ENCODE results near the gene FAM156B. TPM values are rescaled to one million over a fixed set of nuclear protein-coding genes. Genes with fewer than 3 reads are reported as not detected.
"Not testable (repeated sequence)": the region's sequence is repeated elsewhere in the genome, so short reads cannot be mapped to it uniquely, and the experiment has no call there.

Gene FAM156B
- polyA plus RNA-seq, 1 donor from 2014 or later: 57.9 TPM

DNA sequence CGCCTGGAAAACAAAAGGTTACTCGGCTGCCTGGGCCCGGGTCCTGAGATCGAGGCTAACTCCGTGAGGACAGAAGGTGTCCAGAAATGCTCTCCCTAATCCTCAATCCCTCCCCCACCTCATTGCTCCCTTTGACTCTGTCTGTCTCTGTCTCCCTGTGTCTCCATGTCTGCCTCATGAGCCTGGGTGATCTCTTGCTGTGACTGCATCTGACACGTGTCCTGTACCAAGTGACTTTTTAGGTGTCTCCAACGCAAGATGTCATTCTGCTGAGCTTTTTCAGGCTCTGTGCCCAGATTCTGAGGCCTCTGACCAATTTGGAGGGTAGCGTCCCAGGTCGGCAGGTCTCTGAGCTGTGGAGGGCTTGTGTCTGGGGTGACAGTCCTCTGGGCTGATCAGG lies 9.0 kb upstream of the FAM156B start:
- H3K27me3 ChIP-seq (ENCODE audit: insufficient read depth, low read depth, low read length); H3K9ac ChIP-seq (ENCODE audit: low read length); H3K9me2 ChIP-seq (ENCODE audit: insufficient read depth, low read length); H3K4me2 ChIP-seq (ENCODE audit: low read length); H3K9me3 ChIP-seq (ENCODE audit: low read length); H4K20me1 ChIP-seq (ENCODE audit: insufficient read depth); H3F3A ChIP-seq (ENCODE audit: insufficient read depth, low read length, poor library complexity, severe bottlenecking); H3K4me3 ChIP-seq (ENCODE audit: low read length); H3K79me2 ChIP-seq (replicated peaks; ENCODE audit: insufficient read depth, low read length); H2AFZ ChIP-seq (ENCODE audit: low read depth, low read length); H3K36me3 ChIP-seq (ENCODE audit: insufficient read depth, low read length); H3K27ac ChIP-seq (ENCODE audit: low read length): not testable (repeated sequence)

DNA sequence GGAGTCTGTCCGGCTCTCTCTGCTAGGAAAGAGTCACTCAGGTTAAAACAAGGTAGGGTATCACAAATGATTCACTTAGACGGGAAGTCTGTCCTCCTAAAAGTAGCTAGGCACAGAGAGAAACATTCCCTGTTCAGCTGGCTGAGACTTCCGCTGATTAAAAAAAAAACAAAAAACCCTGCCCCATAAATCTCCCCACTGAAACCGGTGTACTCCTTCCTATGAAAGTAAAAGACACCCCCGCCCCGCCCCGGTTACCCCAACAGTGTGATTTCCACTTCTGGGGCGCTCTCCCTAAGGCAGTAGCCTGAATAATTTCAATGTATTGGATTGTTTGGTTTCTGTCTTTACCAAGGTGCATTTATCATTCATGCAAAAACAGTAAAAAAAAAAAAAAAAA lies 692 bp upstream of the FAM156B start:
- H4K20me1 ChIP-seq (ENCODE audit: insufficient read depth); H3K9me2 ChIP-seq (ENCODE audit: insufficient read depth, low read length); H3K4me2 ChIP-seq (ENCODE audit: low read length): not testable (repeated sequence)

DNA sequence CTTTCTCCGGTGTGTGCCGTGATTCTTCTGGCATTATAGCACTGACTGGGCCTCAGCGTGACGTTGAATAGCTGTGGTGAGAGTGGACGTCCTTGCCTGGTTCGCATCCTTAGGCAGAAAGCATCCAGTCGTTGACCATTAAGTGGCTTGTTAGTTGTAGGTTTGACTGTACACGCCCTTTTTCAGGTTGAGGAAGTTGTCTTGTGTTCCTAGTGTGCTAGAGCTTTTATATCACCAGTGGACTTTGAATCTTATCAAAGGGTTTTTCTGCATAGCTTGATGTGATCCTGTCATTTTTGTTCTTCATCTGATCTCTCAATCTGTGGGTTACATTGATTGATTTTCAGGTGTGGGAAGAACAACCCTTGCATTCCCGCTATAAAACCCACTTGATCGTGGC lies 8.4 kb downstream of the FAM156B start:
- not testable (repeated sequence) for H3F3A ChIP-seq (ENCODE audit: insufficient read depth, low read length, poor library complexity, severe bottlenecking); H4K20me1 ChIP-seq (ENCODE audit: insufficient read depth); H2AFZ ChIP-seq (ENCODE audit: low read depth, low read length); H3K4me3 ChIP-seq (ENCODE audit: low read length); H3K9me3 ChIP-seq (ENCODE audit: low read length); H3K9me2 ChIP-seq (ENCODE audit: insufficient read depth, low read length); H3K27me3 ChIP-seq (ENCODE audit: insufficient read depth, low read depth, low read length); H3K4me2 ChIP-seq (ENCODE audit: low read length); H3K79me2 ChIP-seq (replicated peaks; ENCODE audit: insufficient read depth, low read length); H3K36me3 ChIP-seq (ENCODE audit: insufficient read depth, low read length); H3K27ac ChIP-seq (ENCODE audit: low read length); H3K9ac ChIP-seq (ENCODE audit: low read length)

More for the DNA sequence above, 692 bp upstream of the FAM156B start:
- not testable (repeated sequence) for H3K79me2 ChIP-seq (replicated peaks; ENCODE audit: insufficient read depth, low read length); H3K9ac ChIP-seq (ENCODE audit: low read length); H3K36me3 ChIP-seq (ENCODE audit: insufficient read depth, low read length); H3K27me3 ChIP-seq (ENCODE audit: insufficient read depth, low read depth, low read length); H3F3A ChIP-seq (ENCODE audit: insufficient read depth, low read length, poor library complexity, severe bottlenecking); H2AFZ ChIP-seq (ENCODE audit: low read depth, low read length); H3K9me3 ChIP-seq (ENCODE audit: low read length); H3K4me3 ChIP-seq (ENCODE audit: low read length); H3K27ac ChIP-seq (ENCODE audit: low read length)

DNA sequence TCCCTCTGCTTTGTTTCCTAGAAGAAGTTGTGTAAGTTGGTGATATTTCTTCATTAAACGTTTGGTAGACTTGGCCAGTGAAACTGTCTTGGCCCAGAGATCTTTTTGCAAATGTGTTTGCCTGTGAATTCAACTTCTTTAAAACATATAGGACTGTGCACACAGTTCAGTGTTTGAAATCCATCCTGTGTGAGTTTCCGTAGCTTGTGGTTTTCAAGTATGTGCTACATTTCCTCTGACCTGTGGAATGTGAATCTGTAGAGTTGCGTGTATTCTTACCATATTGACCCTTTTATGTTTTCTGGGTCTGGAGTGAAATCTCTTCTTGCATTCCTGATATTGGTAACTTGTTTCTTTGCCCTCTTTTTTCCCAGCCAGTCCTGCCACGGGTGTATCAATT lies 8.9 kb downstream of the FAM156B start:
- H2AFZ ChIP-seq (ENCODE audit: low read depth, low read length); H3K36me3 ChIP-seq (ENCODE audit: insufficient read depth, low read length); H3K9me3 ChIP-seq (ENCODE audit: low read length); H3K9me2 ChIP-seq (ENCODE audit: insufficient read depth, low read length); H3K4me2 ChIP-seq (ENCODE audit: low read length); H3K27ac ChIP-seq (ENCODE audit: low read length); H3F3A ChIP-seq (ENCODE audit: insufficient read depth, low read length, poor library complexity, severe bottlenecking); H3K9ac ChIP-seq (ENCODE audit: low read length); H4K20me1 ChIP-seq (ENCODE audit: insufficient read depth); H3K4me3 ChIP-seq (ENCODE audit: low read length); H3K27me3 ChIP-seq (ENCODE audit: insufficient read depth, low read depth, low read length); H3K79me2 ChIP-seq (replicated peaks; ENCODE audit: insufficient read depth, low read length): not testable (repeated sequence)

DNA sequence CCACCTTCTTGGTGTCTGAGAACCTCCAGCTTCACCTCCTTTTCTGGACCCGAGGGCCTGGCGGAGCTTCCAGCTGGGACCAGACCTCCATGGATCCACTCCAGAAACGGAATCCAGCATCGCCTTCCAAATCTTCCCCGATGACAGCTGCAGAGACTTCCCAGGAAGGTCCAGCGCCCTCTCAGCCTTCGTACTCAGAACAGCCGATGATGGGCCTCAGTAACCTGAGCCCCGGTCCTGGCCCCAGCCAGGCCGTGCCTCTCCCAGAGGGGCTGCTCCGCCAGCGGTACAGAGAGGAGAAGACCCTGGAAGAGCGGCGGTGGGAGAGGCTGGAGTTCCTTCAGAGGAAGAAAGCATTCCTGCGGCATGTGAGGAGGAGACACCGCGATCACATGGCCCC lies 10.0 kb downstream of the FAM156B start:
- not testable (repeated sequence) for H3K79me2 ChIP-seq (replicated peaks; ENCODE audit: insufficient read depth, low read length); H3K27me3 ChIP-seq (ENCODE audit: insufficient read depth, low read depth, low read length); H3K9ac ChIP-seq (ENCODE audit: low read length); H4K20me1 ChIP-seq (ENCODE audit: insufficient read depth); H3F3A ChIP-seq (ENCODE audit: insufficient read depth, low read length, poor library complexity, severe bottlenecking); H3K9me3 ChIP-seq (ENCODE audit: low read length); H3K4me2 ChIP-seq (ENCODE audit: low read length); H3K4me3 ChIP-seq (ENCODE audit: low read length); H3K9me2 ChIP-seq (ENCODE audit: insufficient read depth, low read length); H3K27ac ChIP-seq (ENCODE audit: low read length); H3K36me3 ChIP-seq (ENCODE audit: insufficient read depth, low read length); H2AFZ ChIP-seq (ENCODE audit: low read depth, low read length)

DNA sequence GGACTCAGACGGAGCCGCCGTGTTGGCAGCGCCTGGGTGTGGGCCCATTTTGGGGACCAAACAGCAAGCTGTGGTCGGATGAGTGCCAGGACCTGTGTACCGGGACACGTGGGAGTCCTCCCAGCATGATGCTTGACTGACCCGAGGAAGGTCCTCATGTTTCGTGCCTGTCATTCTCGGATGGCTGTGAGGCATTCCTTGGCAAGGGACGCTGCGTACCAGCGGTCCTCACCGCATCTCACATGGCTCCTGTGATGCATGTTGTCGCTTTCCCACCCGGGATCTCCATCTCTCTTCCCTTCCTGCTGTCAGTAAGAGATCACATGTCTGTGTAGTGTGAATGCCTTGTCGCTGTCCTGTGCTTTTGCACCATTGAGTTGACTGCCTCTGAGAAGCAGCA lies 10.8 kb downstream of the FAM156B start:
- not testable (repeated sequence) for H3K9ac ChIP-seq (ENCODE audit: low read length); H3K27me3 ChIP-seq (ENCODE audit: insufficient read depth, low read depth, low read length); H3K36me3 ChIP-seq (ENCODE audit: insufficient read depth, low read length); H2AFZ ChIP-seq (ENCODE audit: low read depth, low read length); H3K9me3 ChIP-seq (ENCODE audit: low read length); H3K9me2 ChIP-seq (ENCODE audit: insufficient read depth, low read length); H3K79me2 ChIP-seq (replicated peaks; ENCODE audit: insufficient read depth, low read length); H4K20me1 ChIP-seq (ENCODE audit: insufficient read depth); H3F3A ChIP-seq (ENCODE audit: insufficient read depth, low read length, poor library complexity, severe bottlenecking); H3K4me2 ChIP-seq (ENCODE audit: low read length); H3K4me3 ChIP-seq (ENCODE audit: low read length); H3K27ac ChIP-seq (ENCODE audit: low read length)

DNA sequence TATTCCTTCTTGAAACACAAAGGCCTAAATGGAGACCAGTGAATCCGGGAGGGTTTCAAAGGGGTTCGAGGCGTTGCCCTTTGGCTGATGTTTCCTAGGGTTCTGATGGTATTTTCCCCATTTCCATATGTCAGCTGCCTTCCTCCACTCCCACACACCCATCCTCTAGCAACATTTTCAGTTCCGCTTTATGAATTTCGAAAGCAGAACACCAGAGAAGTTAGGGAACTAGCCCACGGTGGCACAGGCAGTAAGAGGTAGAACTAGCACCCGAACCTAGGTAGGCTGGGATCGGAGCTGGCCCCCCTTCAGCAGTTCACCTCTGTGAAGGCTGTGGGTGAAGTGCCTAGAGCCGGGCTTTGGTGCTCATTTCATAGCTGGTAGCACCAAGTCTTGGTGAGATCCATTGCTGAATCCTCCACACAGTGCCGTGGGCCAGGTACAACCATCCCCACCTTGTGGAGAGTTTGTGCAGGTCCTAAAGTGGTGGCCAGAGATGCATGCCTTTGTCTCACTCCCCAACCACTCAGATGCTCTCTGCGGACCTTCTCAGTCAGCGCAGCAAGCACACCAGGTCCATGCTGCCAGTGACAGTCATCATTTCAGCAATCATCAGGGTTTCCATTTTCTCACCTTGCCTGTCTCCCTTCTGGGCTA lies 12.3 kb downstream of the FAM156B start:
- not testable (repeated sequence) for H3K9me2 ChIP-seq (ENCODE audit: insufficient read depth, low read length); H3K9ac ChIP-seq (ENCODE audit: low read length); H4K20me1 ChIP-seq (ENCODE audit: insufficient read depth); H3K27ac ChIP-seq (ENCODE audit: low read length); H3K4me3 ChIP-seq (ENCODE audit: low read length); H3F3A ChIP-seq (ENCODE audit: insufficient read depth, low read length, poor library complexity, severe bottlenecking); H3K79me2 ChIP-seq (replicated peaks; ENCODE audit: insufficient read depth, low read length); H3K4me2 ChIP-seq (ENCODE audit: low read length); H3K27me3 ChIP-seq (ENCODE audit: insufficient read depth, low read depth, low read length); H3K36me3 ChIP-seq (ENCODE audit: insufficient read depth, low read length); H2AFZ ChIP-seq (ENCODE audit: low read depth, low read length); H3K9me3 ChIP-seq (ENCODE audit: low read length)

DNA sequence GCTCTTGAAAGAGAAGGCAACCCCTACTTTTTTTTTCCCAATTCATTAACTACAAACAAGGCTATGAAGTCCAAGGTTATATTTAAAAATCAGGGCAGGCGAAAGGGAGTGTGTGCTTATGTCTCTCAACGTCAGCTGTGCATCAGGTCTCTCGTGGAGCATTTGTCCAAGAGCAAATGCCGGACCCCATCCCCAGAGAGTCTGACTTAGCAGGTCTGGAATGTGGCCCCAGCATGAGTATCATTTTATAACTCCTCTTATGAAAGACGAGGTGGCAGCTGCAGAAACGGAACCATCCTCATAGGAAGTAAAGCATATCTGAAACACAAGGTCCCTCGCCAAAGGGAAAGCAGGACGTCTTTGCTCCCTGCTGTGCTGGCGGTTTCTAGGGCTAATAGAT lies 16.6 kb downstream of the FAM156B start:
- H3K27me3 ChIP-seq (ENCODE audit: insufficient read depth, low read depth, low read length); H3F3A ChIP-seq (ENCODE audit: insufficient read depth, low read length, poor library complexity, severe bottlenecking); H3K79me2 ChIP-seq (replicated peaks; ENCODE audit: insufficient read depth, low read length); H3K4me2 ChIP-seq (ENCODE audit: low read length); H3K9me2 ChIP-seq (ENCODE audit: insufficient read depth, low read length); H4K20me1 ChIP-seq (ENCODE audit: insufficient read depth); H3K9ac ChIP-seq (ENCODE audit: low read length); H2AFZ ChIP-seq (ENCODE audit: low read depth, low read length); H3K4me3 ChIP-seq (ENCODE audit: low read length); H3K9me3 ChIP-seq (ENCODE audit: low read length); H3K27ac ChIP-seq (ENCODE audit: low read length); H3K36me3 ChIP-seq (ENCODE audit: insufficient read depth, low read length): not testable (repeated sequence)
